Natural killer cell (primary cell): Measurements from ENCODE around the gene CDH2. TPM values are rescaled to one million over a fixed set of nuclear protein-coding genes. Genes with fewer than 3 reads are reported as not detected.

Experiments
- ATAC-seq, 3 donors: fragments of 150-1000 bp in 2 of 3; fragments of 200-7000 bp in 1 of 3; cut with Tn5 transposase; 1 replicate in 1 of 3; 2 replicates in 2 of 3; pipeline ENCODE4 v1.10.0; 2021; ENCODE audit warnings: mild to moderate bottlenecking in 2 of 3, moderate library complexity in 2 of 3
- DNase-seq, 2 donors: peaks; one replicate each; pipeline versions ENCODE4 v3.0.0 to v3.0.0-alpha.2; 2013 to 2021; ENCODE audit warnings: mixed read lengths in 1 of 2
- H3K27ac ChIP-seq: one replicate; pipeline ENCODE4 v1.5.1; 2013; ENCODE audit warnings: mild to moderate bottlenecking, low read length
- H3K27me3 ChIP-seq: one replicate; pipeline ENCODE4 v1.6.1; 2013; ENCODE audit warnings: low read length; ENCODE audit not compliant: control insufficient read depth, insufficient read depth
- H3K36me3 ChIP-seq: one replicate; pipeline ENCODE4 v1.6.1; 2013; ENCODE audit warnings: low read length; ENCODE audit not compliant: control insufficient read depth, insufficient read depth
- H3K4me1 ChIP-seq: one replicate; pipeline ENCODE4 v1.6.1; 2013; ENCODE audit warnings: low read length; ENCODE audit not compliant: control insufficient read depth, insufficient read depth
- H3K4me3 ChIP-seq: one replicate; pipeline ENCODE4 v1.5.1; 2013; ENCODE audit warnings: low read length
- H3K9me3 ChIP-seq: one replicate; pipeline ENCODE4 v1.6.1; 2013; ENCODE audit warnings: low read length; ENCODE audit not compliant: control insufficient read depth, insufficient read depth
- H3K27ac Mint-ChIP-seq, 2 donors: one replicate each; pipeline ENCODE4 v1.8.0; 2022; ENCODE audit warnings: mild to moderate bottlenecking in 2 of 2, mixed read lengths in 2 of 2, moderate library complexity in 1 of 2
- H3K27me3 Mint-ChIP-seq, 2 donors: one replicate each; pipeline ENCODE4 v1.8.0; 2022; ENCODE audit warnings: low read depth in 2 of 2, mixed read lengths in 2 of 2
- H3K36me3 Mint-ChIP-seq: one replicate; pipeline ENCODE4 v1.8.0; 2022; ENCODE audit warnings: mixed read lengths
- H3K4me1 Mint-ChIP-seq, 2 donors: one replicate each; pipeline ENCODE4 v1.8.0; 2022; ENCODE audit warnings: mixed read lengths in 2 of 2
- H3K4me3 Mint-ChIP-seq: one replicate; pipeline ENCODE4 v1.8.0; 2022; ENCODE audit warnings: mild to moderate bottlenecking, moderate library complexity, mixed read lengths
- H3K9me3 Mint-ChIP-seq, 2 donors: one replicate each; pipeline ENCODE4 v1.8.0; 2022; ENCODE audit warnings: mixed read lengths in 2 of 2
- CTCF ChIP-seq: fragments of 200-600 bp; IDR thresholded peaks from one replicate; pipeline ENCODE4 v1.8.0; 2022; ENCODE audit warnings: antibody characterized with exemption
- WGBS: methylation state at CpG from one replicate; pipeline ENCODE4 v1.1.7; 2013; ENCODE audit warnings: missing lambda C conversion rate; ENCODE audit not compliant: insufficient coverage; 5-methylcytosine and 5-hydroxymethylcytosine counted together
- intact Hi-C: fragments of 100-400 bp; cut with micrococcal nuclease; formaldehyde crosslinking; loops from one replicate; pipeline ENCODE4 v1.14.2; 2022
- total RNA-seq, 4 donors: library from RNA; stranded (reverse); fragments of 120-200 nt in 1 of 4; gene quantifications; one replicate each; pipeline versions ENCODE4 v1.2.3 to v1.2.4, GENCODE V29; 2013 to 2022

The CDH2 gene
- total RNA-seq, 3 donors from 2014 or later (not counting 1 experiment from before 2014, with no cell fraction given) = 0.09 to 0.35 (median 0.26) TPM

GRCh38 chr18:28040211-28040610 lies 136.7 kb downstream of the CDH2 start:
- Histone ChIP-seq H3K27me3 (no peaks in the 10 kb centered on the region), H3K27ac (no peak overlapping the region), H3K4me1 (no peaks in the 10 kb centered on the region), H3K36me3 (no peaks in the 10 kb centered on the region), H3K4me3 (no peak overlapping the region), H3K9me3 (no peaks in the 10 kb centered on the region)
- ATAC-seq = no peak
- 70% methylated on average over 2 of the region's 2 CpGs for WGBS
- H3K27ac Mint-ChIP-seq = no peak overlapping the region
- DNase-seq = no peak
- no peaks in the 10 kb centered on the region for H3K27me3 Mint-ChIP-seq
- H3K4me1 Mint-ChIP-seq = no peaks in the 10 kb centered on the region
- no peaks in the 10 kb centered on the region for H3K36me3 Mint-ChIP-seq
- intact Hi-C loops = no loop called here
- TF ChIP-seq CTCF = no peak
- peaks cover 0 to 3% of the 10 kb centered on the region in 2 donors for H3K9me3 Mint-ChIP-seq
- H3K4me3 Mint-ChIP-seq = no peak overlapping the region

- WGBS = 87% methylated on average over 3 of the region's 3 CpGs
These were observed 137.2 kb downstream of the CDH2 start for GRCh38 chr18:28039691-28040090.

GRCh38 chr18:28039078-28039477 lies 137.9 kb downstream of the CDH2 start:
- Histone ChIP-seq H3K27ac (no peak overlapping the region), H3K9me3 (no peaks in the 10 kb centered on the region), H3K4me1 (no peaks in the 10 kb centered on the region), H3K4me3 (no peak overlapping the region), H3K27me3 (no peaks in the 10 kb centered on the region), H3K36me3 (no peaks in the 10 kb centered on the region)
- Mint-ChIP-seq H3K27me3 (no peaks in the 10 kb centered on the region), H3K36me3 (no peaks in the 10 kb centered on the region), H3K27ac (no peak overlapping the region), H3K4me3 (no peak overlapping the region), H3K9me3 (peaks cover 0 to 3% of the 10 kb centered on the region in 2 donors), H3K4me1 (no peaks in the 10 kb centered on the region)
- WGBS = 87% methylated on average over 4 of the region's 5 CpGs
- no peak for TF ChIP-seq CTCF
- DNase-seq (no peak), ATAC-seq (no peak)
- intact Hi-C loops = no loop called here

More at GRCh38 chr18:28039691-28040090, 137.2 kb downstream of the CDH2 start:
- Mint-ChIP-seq H3K27me3 (no peaks in the 10 kb centered on the region), H3K9me3 (peaks cover 0 to 3% of the 10 kb centered on the region in 2 donors), H3K4me3 (no peak overlapping the region), H3K36me3 (no peaks in the 10 kb centered on the region), H3K27ac (no peak overlapping the region), H3K4me1 (no peaks in the 10 kb centered on the region)
- DNase-seq (no peak), ATAC-seq (no peak)
- TF ChIP-seq CTCF = no peak
- no peaks in the 10 kb centered on the region for H3K36me3 ChIP-seq
- intact Hi-C loops = no loop called here
- H3K4me1 ChIP-seq = no peaks in the 10 kb centered on the region
- no peaks in the 10 kb centered on the region for H3K9me3 ChIP-seq
- H3K4me3 ChIP-seq = no peak overlapping the region
- H3K27me3 ChIP-seq = no peaks in the 10 kb centered on the region
- no peak overlapping the region for H3K27ac ChIP-seq

GRCh38 chr18:28036488-28036887 lies 140.4 kb downstream of the CDH2 start:
- no peaks in the 10 kb centered on the region for H3K27me3 ChIP-seq
- Mint-ChIP-seq H3K9me3 (peaks cover 3% of the 10 kb centered on the region in 2 donors), H3K4me1 (no peaks in the 10 kb centered on the region), H3K27me3 (no peaks in the 10 kb centered on the region), H3K27ac (no peak overlapping the region), H3K4me3 (no peak overlapping the region), H3K36me3 (no peaks in the 10 kb centered on the region)
- intact Hi-C loops = no loop called here
- no peak overlapping the region for H3K4me3 ChIP-seq
- ATAC-seq (no peak), DNase-seq (no peak)
- H3K27ac ChIP-seq = no peak overlapping the region
- no peak for TF ChIP-seq CTCF
- H3K36me3 ChIP-seq = no peaks in the 10 kb centered on the region
- no peaks in the 10 kb centered on the region for H3K9me3 ChIP-seq
- H3K4me1 ChIP-seq = no peaks in the 10 kb centered on the region
- 98% methylated on average over 3 of the region's 5 CpGs for WGBS
